ENCODE results near the gene SLC35G3. TPM values are rescaled to one million over a fixed set of nuclear protein-coding genes. Genes with fewer than 3 reads are reported as not detected.

Gene SLC35G3
- total and polyA plus RNA-seq, 2 of the 13 experiments (the other 11 are each of a cell fraction or from before 2014, with no cell fraction given): not detected

DNA sequence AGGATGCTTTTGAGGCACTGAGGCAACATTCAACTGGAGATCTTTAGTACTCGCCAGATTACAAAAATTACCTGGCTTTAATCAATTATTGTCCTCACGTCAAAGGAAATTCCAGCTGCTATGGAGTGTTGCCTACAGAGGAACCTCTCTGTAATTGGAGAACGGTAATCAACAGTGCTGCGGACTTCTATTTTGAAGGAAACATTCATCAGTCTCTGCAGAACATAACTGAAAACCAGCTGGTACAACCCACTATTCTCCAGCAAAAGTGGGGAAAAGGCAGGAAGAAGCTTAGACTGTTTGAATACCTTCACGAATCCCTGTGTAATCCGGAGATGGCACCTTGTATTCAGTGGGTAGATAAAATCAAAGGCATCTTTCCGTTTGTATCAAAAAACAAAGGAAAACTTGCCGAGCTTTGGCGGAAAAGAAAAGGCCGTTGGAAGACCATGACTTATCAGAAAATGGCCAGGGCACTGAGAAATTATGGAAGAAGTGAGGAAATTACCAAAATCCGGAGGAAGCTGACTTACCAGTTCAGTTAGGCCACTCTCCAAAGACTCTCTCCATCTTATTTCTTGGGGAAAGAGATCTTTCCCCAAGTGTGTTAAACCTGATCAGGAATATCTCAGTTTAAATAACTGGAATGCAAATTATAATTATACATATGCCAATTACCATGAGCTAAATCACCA is 3.0 kb downstream of the SLC35G3 start (continued):
- TF ChIP-seq CREM (IDR thresholded peaks at IDR 0.05) (no peak), CREM (CRISPR knock-in tag; IDR thresholded peaks at IDR 0.05) (no peak), SP4 (CRISPR knock-in tag; IDR thresholded peaks at IDR 0.05) (no peak), CBX2 (IDR thresholded peaks at IDR 0.05; ENCODE audit: low read depth, low read length) (no peak), CBX2 (CRISPR knock-in tag; IDR thresholded peaks at IDR 0.05; ENCODE audit: low read depth) (no peak), MEIS2 (CRISPR knock-in tag; IDR thresholded peaks at IDR 0.05) (no peak)
- TF ChIP-seq, protein P1, sequence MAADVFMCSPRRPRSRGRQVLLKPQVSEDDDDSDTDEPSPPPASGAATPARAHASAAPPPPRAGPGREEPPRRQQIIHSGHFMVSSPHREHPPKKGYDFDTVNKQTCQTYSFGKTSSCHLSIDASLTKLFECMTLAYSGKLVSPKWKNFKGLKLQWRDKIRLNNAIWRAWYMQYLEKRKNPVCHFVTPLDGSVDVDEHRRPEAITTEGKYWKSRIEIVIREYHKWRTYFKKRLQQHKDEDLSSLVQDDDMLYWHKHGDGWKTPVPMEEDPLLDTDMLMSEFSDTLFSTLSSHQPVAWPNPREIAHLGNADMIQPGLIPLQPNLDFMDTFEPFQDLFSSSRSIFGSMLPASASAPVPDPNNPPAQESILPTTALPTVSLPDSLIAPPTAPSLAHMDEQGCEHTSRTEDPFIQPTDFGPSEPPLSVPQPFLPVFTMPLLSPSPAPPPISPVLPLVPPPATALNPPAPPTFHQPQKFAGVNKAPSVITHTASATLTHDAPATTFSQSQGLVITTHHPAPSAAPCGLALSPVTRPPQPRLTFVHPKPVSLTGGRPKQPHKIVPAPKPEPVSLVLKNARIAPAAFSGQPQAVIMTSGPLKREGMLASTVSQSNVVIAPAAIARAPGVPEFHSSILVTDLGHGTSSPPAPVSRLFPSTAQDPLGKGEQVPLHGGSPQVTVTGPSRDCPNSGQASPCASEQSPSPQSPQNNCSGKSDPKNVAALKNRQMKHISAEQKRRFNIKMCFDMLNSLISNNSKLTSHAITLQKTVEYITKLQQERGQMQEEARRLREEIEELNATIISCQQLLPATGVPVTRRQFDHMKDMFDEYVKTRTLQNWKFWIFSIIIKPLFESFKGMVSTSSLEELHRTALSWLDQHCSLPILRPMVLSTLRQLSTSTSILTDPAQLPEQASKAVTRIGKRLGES (CRISPR knock-in tag; IDR thresholded peaks at IDR 0.05; ENCODE audit: borderline replicate concordance): no peak
- TF ChIP-seq, protein P2, sequence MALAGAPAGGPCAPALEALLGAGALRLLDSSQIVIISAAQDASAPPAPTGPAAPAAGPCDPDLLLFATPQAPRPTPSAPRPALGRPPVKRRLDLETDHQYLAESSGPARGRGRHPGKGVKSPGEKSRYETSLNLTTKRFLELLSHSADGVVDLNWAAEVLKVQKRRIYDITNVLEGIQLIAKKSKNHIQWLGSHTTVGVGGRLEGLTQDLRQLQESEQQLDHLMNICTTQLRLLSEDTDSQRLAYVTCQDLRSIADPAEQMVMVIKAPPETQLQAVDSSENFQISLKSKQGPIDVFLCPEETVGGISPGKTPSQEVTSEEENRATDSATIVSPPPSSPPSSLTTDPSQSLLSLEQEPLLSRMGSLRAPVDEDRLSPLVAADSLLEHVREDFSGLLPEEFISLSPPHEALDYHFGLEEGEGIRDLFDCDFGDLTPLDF (CRISPR knock-in tag; IDR thresholded peaks at IDR 0.05): no peak
- TF ChIP-seq, protein P3, sequence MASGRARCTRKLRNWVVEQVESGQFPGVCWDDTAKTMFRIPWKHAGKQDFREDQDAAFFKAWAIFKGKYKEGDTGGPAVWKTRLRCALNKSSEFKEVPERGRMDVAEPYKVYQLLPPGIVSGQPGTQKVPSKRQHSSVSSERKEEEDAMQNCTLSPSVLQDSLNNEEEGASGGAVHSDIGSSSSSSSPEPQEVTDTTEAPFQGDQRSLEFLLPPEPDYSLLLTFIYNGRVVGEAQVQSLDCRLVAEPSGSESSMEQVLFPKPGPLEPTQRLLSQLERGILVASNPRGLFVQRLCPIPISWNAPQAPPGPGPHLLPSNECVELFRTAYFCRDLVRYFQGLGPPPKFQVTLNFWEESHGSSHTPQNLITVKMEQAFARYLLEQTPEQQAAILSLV (CRISPR knock-in tag; IDR thresholded peaks at IDR 0.05; ENCODE audit: borderline replicate concordance): no peak
